ENCODE data around the gene ESPN. TPM values are rescaled to one million over a fixed set of nuclear protein-coding genes. Genes with fewer than 3 reads are reported as not detected.

ESPN gene
- total and polyA plus RNA-seq, 2 of the 8 experiments (the other 6 are each of a cell fraction or from before 2014, with no cell fraction given) = 5.2 to 16.3 TPM

- no peak overlapping the region for H3K56ac ChIP-seq (replicated peaks; ENCODE audit: insufficient read length, low read depth, low read length)
- H3K79me1 ChIP-seq (ENCODE audit: low read depth, low read length) = no peaks in the 10 kb centered on the region
- ChIA-PET POLR2A (ENCODE audit: partially characterized antibody) (interaction anchor here (0.8 to 2.8 kb wide), 7 partner anchors 8 to 133 kb away, joined by 3 to 13 read pairs (median 3); no protein-coding TSS in a partner anchor), CTCF (ENCODE audit: partially characterized antibody) (interaction anchor here (0.6 to 6.1 kb wide), 20 partner anchors 8 to 62 kb away, joined by 3 to 31 read pairs (median 5); partner anchors contain the start of gene PLEKHG5)
- no peak overlapping the region for H3K4ac ChIP-seq (replicated peaks; ENCODE audit: insufficient read length, low read depth, low read length)
- peaks cover 0 to 6% (median 3%) of the 10 kb centered on the region in 4 experiments; a peak in 1 of 8 replicates for H3K36me3 ChIP-seq (ENCODE audit: control insufficient read depth in 2 of 4, insufficient read depth in 4 of 4, low read length in 3 of 4)
- H3K14ac ChIP-seq (ENCODE audit: insufficient read length) = no peak overlapping the region
- H2BK12ac ChIP-seq (ENCODE audit: low read depth, low read length) = no peak overlapping the region
- H4K20me1 ChIP-seq (replicated peaks in 1 of 2; ENCODE audit: control insufficient read depth in 1 of 2, insufficient read depth in 2 of 2, low read length in 2 of 2) = no peaks in the 10 kb centered on the region
- no peak overlapping the region for H2AK5ac ChIP-seq (ENCODE audit: low read depth, low read length)
- no peak overlapping the region for H3K4me2 ChIP-seq (ENCODE audit: insufficient read depth in 1 of 2, low read depth in 2 of 2, low read length in 2 of 2)
- no peaks in the 10 kb centered on the region for H3K9me3 ChIP-seq (ENCODE audit: insufficient read depth in 2 of 2, low read depth in 1 of 2, low read length in 1 of 2)
- H4K5ac ChIP-seq (ENCODE audit: insufficient read length, low read depth, low read length) = no peak overlapping the region
- H2BK20ac ChIP-seq (ENCODE audit: low read length) = no peak overlapping the region
- H3K27me3 ChIP-seq (replicated peaks in 1 of 4; ENCODE audit: control insufficient read depth in 3 of 4, extremely low read depth in 1 of 4, insufficient read depth in 3 of 4, low read length in 3 of 4) = peaks cover 0 to 7% (median 4%) of the 10 kb centered on the region in 4 experiments; a peak in 3 of 7 replicates
- no peak overlapping the region for H3K27ac ChIP-seq (ENCODE audit: low read depth, low read length)
- no peaks in the 10 kb centered on the region for H3K79me2 ChIP-seq (ENCODE audit: control insufficient read depth in 1 of 2, insufficient read depth in 2 of 2, low read length in 2 of 2)
- H3K9ac ChIP-seq (replicated peaks in 1 of 4; ENCODE audit: extremely low read depth in 1 of 4, low read depth in 3 of 4, low read length in 3 of 4) = no peak overlapping the region
- no peak overlapping the region for H3K23ac ChIP-seq (ENCODE audit: insufficient read length)
- no peak overlapping the region for H2BK120ac ChIP-seq (replicated peaks; ENCODE audit: low read depth, low read length)
- H3K4me3 ChIP-seq (ENCODE audit: extremely low read depth in 1 of 4, insufficient read depth in 2 of 4, low read depth in 3 of 4, low read length in 4 of 4) = no peak overlapping the region
- no peak overlapping the region; the same call in 1 of the 2 replicates for H4K8ac ChIP-seq (ENCODE audit: extremely low read depth, insufficient read depth, low read length)
- no peaks in the 10 kb centered on the region; the same call in 1 of the 2 replicates for H3K23me2 ChIP-seq (ENCODE audit: low read depth, low read length)
- no peak overlapping the region for H4K91ac ChIP-seq (replicated peaks; ENCODE audit: insufficient read length, low read length)
- WGBS, 2 experiments (ENCODE audit: extremely low coverage in 1 of 2, insufficient coverage in 1 of 2, insufficient read length in 1 of 2, insufficient replicate concordance in 2 of 2, low coverage in 1 of 2, low lambda C conversion rate in 2 of 2, missing lambda C conversion rate in 1 of 2) = 94% methylated on average over 12 of the region's 13 CpGs; no CpG with 5 or more reads in 1 of the 2 experiments
- H2AFZ ChIP-seq (ENCODE audit: low read length) = no peak overlapping the region
- FAIRE-seq (no peak), DNase-seq (ENCODE audit: low read depth in 1 of 2, low spot score in 2 of 2) (no peak)
- 0 out of 2 replicates have a peak overlapping the region, but pooled peaks have one; percentile 16 for H2BK15ac ChIP-seq (ENCODE audit: low read length)
- peaks cover 0 to 20% (median 14%) of the 10 kb centered on the region in 4 experiments; a peak in 5 of 7 replicates for H3K4me1 ChIP-seq (replicated peaks in 1 of 4; ENCODE audit: control insufficient read depth in 3 of 4, insufficient read depth in 4 of 4, low read length in 3 of 4)
- H3K18ac ChIP-seq (ENCODE audit: extremely low read depth, low read length) = no peak overlapping the region
- H2BK5ac ChIP-seq (ENCODE audit: low read depth, low read length) = no peak overlapping the region
- no peak for TF ChIP-seq EGR1 (IDR thresholded peaks at IDR 0.05; ENCODE audit: borderline replicate concordance, low read depth, low read length)
- TF ChIP-seq POLR2AphosphoS5 (IDR thresholded peaks at IDR 0.05; ENCODE audit: low read depth, low read length) = no peak
- no peak for TF ChIP-seq SRF (IDR thresholded peaks at IDR 0.05; ENCODE audit: low read depth, low read length)
- TF ChIP-seq NRF1 (IDR thresholded peaks at IDR 0.05; ENCODE audit: low read depth, low read length) = no peak
- TF ChIP-seq CBX5 (IDR thresholded peaks at IDR 0.05; ENCODE audit: low read depth, low read length) = no peak
- TF ChIP-seq SP1 (IDR thresholded peaks at IDR 0.05; ENCODE audit: low read depth, low read length) = no peak
- TF ChIP-seq GABPA (IDR thresholded peaks at IDR 0.05; ENCODE audit: borderline replicate concordance, insufficient read depth, low read length) = no peak
- TF ChIP-seq CREB1 (IDR thresholded peaks at IDR 0.05) = no peak
- TF ChIP-seq HDAC2 (IDR thresholded peaks at IDR 0.05; ENCODE audit: borderline replicate concordance in 1 of 2, low read depth in 2 of 2, low read length in 2 of 2) = no peak
- TF ChIP-seq, protein P1, sequence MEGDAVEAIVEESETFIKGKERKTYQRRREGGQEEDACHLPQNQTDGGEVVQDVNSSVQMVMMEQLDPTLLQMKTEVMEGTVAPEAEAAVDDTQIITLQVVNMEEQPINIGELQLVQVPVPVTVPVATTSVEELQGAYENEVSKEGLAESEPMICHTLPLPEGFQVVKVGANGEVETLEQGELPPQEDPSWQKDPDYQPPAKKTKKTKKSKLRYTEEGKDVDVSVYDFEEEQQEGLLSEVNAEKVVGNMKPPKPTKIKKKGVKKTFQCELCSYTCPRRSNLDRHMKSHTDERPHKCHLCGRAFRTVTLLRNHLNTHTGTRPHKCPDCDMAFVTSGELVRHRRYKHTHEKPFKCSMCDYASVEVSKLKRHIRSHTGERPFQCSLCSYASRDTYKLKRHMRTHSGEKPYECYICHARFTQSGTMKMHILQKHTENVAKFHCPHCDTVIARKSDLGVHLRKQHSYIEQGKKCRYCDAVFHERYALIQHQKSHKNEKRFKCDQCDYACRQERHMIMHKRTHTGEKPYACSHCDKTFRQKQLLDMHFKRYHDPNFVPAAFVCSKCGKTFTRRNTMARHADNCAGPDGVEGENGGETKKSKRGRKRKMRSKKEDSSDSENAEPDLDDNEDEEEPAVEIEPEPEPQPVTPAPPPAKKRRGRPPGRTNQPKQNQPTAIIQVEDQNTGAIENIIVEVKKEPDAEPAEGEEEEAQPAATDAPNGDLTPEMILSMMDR (IDR thresholded peaks at IDR 0.05; ENCODE audit: control extremely low read depth in 1 of 3, insufficient read depth in 1 of 3, low read depth in 1 of 3, low read length in 3 of 3) = no peak
These were observed 38.0 kb downstream of the ESPN start for GRCh38 chr1:6462412-6463119.

Data from H1 (cell line).